GM18502 (cell line): ENCODE results near the gene TDRD6.

Experiments used
- ATAC-seq: cut with Tn5 transposase; IDR thresholded peaks from one replicate; pipeline ENCODE4 v1.9.1; 2021; ENCODE audit warnings: mild to moderate bottlenecking; ENCODE audit not compliant: unreplicated experiment, poor library complexity

Gene TDRD6

DNA sequence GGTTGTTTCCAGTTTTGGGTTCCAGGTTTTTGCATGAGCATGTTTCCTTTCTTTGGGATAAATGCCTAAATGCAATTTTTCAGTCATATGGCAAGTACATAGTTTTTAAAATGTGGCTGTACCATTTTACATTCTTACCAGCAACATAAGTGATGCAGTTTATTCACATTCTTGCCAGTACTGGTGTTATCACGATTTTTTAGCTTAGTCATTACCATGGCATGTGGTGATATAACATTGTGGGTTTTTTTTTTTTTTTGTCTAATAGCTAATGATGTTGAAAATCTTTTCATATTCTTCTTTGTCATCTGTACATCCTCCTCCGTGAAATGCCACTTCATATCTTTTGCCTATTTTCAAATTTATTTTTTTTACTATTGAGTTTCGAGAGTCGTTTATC, 2.9 kb upstream of the TDRD6 start:
- no peak for ATAC-seq

DNA sequence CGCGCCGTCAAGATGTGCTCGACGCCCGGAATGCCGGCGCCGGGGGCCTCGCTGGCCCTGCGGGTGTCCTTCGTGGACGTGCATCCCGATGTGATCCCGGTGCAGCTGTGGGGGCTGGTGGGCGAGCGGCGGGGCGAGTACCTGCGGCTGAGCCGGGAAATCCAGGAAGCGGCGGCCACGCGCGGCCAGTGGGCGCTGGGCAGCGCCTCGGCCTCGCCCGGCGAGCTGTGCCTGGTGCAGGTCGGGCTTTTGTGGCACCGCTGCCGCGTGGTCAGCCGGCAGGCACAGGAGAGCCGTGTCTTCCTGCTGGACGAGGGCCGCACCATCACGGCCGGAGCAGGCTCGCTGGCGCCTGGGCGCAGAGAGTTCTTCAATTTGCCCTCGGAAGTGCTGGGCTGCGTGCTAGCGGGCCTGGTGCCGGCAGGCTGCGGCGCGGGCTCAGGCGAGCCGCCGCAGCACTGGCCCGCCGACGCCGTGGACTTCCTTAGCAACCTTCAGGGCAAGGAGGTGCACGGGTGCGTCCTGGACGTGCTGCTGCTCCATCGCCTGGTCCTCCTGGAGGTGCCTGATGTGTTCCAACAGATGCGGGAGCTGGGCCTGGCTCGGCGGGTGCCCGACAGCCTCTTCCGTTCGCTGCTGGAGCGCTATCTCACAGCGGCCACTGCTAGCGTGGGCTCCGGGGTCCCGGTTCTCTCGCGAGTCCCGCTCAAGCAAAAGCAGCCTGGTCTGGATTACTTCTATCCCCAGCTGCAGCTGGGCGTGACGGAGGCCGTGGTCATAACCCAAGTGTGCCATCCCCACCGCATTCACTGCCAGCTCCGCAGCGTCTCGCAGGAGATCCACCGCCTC, 656 bp downstream of the TDRD6 start:
- ATAC-seq: no peak

DNA sequence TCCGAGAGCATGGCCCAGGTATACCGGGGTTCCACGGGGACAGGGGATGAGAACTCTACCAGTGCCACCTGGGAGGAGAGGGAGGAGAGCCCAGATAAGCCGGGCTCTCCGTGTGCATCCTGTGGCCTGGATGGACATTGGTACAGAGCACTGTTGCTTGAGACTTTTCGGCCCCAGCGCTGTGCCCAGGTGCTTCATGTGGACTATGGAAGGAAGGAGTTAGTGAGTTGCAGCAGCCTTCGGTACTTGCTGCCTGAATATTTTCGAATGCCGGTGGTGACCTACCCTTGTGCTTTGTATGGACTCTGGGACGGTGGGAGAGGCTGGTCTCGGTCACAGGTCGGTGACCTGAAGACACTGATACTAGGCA, 1.3 kb downstream of the TDRD6 start:
- no peak for ATAC-seq

GRCh38 chr6:46689657-46690056, 2.0 kb downstream of the TDRD6 start:
- ATAC-seq: no peak

- no peak for ATAC-seq
These were observed 2.6 kb downstream of the TDRD6 start for GRCh38 chr6:46690141-46690755.

DNA sequence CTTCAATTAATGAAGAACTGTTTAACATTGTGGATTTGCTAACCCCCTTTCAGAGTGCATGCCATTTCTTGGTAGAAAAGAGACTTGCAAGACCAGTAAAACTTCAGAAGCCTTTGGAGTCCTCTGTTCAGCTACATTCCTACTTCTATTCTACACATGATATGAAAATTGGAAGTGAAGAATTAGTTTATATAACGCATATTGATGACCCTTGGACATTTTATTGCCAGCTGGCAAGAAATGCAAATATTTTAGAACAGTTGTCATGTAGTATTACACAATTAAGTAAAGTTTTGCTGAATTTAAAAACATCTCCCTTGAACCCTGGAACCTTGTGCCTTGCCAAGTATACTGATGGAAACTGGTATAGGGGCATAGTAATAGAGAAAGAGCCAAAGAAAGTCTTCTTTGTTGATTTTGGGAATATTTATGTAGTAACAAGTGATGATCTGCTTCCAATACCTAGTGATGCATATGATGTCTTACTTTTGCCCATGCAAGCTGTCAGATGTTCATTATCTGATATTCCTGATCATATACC, 3.3 kb downstream of the TDRD6 start:
- ATAC-seq: no peak

DNA sequence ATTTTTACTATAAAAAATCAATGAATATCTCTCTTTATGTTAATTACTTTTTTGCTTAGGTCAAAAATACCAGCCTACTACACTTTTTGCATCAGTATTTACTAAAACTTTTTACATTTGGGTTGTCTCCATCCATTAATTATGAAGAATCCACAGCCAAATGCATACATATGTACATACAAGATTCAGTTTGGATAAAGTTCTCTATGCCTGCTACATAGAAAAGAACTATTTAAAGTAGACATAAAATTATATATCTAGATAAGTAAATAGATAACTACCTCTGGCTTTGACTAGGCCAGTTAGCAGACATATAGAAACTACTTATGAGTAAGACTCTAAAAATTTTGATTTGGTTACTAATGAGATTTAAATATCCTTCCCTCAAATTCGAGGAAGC, 12.3 kb downstream of the TDRD6 start:
- ATAC-seq: no peak

GRCh38 chr6:46704562-46704961, 16.9 kb downstream of the TDRD6 start:
- no peak for ATAC-seq

- ATAC-seq: no peak
These were observed 18.8 kb downstream of the TDRD6 start for GRCh38 chr6:46706464-46706863.

DNA sequence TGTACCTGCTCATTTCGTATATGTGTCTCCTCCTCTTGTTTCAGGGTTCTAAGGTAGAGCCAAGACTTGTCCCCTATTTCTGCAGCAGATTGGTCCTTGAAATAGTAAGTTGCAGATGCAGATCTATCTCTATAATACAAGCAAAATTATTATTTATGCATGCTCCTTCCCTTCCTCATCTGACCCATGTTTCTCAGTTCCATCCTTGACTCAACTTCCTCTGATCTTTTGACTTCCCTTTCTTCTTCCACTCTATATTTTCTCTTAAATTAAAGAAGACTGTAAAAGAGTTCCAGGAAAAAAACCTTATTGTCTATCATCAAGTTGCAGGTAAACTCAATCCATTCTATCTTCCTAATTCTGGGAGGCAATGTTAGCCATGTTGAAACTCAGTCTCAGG, 23.8 kb downstream of the TDRD6 start:
- ATAC-seq: no peak

- ATAC-seq: no peak
These were observed 27.5 kb downstream of the TDRD6 start for GRCh38 chr6:46715141-46715540.

- no peak for ATAC-seq
These were observed 31.4 kb downstream of the TDRD6 start for GRCh38 chr6:46719099-46719498.

GRCh38 chr6:46720401-46720800, 32.7 kb downstream of the TDRD6 start:
- ATAC-seq: no peak

- ATAC-seq: no peak
These were observed 42.2 kb downstream of the TDRD6 start for GRCh38 chr6:46729787-46730326.

DNA sequence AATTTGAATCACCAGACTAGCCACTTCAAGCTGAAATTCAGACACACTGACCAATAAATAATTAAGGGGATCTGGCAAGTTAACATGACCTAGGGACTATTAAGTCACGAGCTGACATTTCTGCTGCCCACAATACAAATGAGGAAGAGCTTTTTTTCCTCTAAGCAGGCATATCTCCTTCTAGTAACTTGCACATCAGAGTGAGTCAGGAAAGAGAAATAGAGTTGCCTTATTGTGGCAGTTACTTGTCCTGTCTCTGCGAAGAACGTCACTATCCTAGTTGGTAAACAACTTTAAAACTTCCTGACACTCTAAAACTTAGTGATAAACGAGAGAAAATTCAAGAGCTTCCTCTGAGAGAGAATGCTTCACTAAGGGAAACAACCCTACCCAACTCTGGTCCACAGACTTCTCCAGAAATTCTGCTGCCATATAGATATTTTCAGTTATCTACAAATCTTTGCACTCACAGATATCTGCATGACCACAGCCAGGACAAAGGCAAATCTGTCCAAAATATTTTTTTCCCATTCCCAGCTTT, 43.3 kb downstream of the TDRD6 start:
- ATAC-seq: no peak

GRCh38 chr6:46733341-46733801, 45.7 kb downstream of the TDRD6 start:
- ATAC-seq: no peak

GRCh38 chr6:46734867-46735719, 47.4 kb downstream of the TDRD6 start, which contains the start of gene PLA2G7:
Gene PLA2G7 (minus strand): TSS chr6:46735375. CDS start chr6:46722891, 12,484 bp downstream.
- ATAC-seq: no peak

DNA sequence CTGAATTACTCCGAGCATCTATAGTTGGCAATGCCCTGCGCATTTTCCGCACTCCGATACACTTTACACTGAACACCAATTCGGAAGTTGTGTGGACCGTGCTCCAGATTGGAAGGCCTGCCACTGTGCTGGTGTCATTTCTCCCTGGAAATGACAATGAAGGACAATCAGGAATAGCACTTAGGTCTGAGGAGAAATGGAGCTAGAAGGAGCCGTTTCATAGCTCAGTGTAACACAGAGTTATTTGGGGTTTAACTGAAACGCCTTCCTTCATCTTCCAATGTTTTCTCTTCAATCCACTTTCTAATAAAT, 48.0 kb downstream of the TDRD6 start:
- no peak for ATAC-seq

DNA sequence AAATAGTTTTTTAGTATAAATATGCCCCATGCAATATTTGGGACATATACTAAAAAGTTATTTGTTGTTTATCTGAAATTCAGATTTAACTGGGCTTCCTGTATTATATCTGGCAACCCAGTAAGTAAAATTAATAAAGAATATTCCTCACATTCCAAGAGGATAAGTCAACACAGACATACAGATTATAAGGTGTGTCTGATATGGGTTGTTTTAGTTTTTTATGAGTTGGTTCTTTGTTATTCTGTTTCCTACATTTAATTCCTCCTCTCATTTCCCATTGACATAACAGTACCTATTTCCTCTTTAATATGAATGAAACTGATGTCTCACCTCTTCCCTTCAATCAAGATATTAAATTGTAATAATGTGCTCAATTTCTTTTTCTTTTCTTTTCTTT, 49.2 kb downstream of the TDRD6 start:
- no peak for ATAC-seq

DNA sequence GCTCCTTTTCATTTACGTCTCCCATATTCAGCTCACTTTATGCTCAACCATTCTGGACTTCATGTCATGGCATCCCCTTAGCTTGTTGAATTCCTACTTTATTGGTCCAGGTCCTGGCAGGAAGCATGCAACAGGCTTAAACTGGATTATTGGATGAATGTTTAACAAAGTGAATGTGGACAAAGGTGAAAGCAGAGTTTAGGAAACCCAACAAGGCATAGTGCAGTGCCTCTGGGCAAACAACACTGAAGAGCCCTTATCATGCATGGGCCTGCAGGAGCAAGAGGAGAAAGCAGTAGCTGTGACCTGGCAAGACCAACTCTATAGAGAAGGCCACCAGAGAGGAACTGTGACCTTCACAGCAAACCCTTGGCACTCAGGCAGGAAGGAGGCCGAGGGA, 53.8 kb downstream of the TDRD6 start:
- no peak for ATAC-seq
